Measurements from ENCODE around the gene CRYGC.

Gene CRYGC

GRCh38 chr2:208090420-208090819 is 39.2 kb downstream of the CRYGC start:
- no peak for TF ChIP-seq ARNT (IDR thresholded peaks at IDR 0.05)
- TF ChIP-seq LEF1 (IDR thresholded peaks at IDR 0.05; ENCODE audit: borderline replicate concordance), result no peak
- no peak for TF ChIP-seq FOXK2 (IDR thresholded peaks at IDR 0.05)
- ChIA-PET CTCF (no interaction called here), POLR2A (no interaction called here)
- no peak for DNase-seq (ENCODE audit: extremely low spot score)

DNA sequence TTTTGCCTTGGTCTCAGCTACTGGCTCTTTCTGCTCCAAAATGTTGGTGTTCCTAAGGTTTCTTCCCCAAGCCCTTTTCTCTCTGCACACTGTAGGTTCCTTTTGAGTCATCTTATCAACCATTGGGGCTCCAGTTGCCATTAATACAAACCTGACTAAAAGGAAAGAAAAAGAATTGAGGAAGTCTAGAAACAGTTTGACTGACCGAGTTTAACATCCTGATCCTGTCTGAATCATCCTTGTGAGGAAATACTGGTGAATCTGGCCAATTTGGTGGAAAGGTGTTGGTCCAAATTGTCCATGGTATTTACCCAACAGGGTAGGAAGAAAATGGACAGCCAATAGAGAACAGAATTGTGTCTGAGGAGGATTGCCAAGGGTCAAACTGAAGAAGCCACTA is 43.6 kb downstream of the CRYGC start:
- DNase-seq (ENCODE audit: extremely low spot score), result no peak
- ChIA-PET CTCF (interaction anchor here (0.5 kb wide), 1 partner anchor 90 kb away, joined by 3 read pairs; no protein-coding TSS in a partner anchor), POLR2A (no interaction called here)
- TF ChIP-seq CTBP1 (IDR thresholded peaks at IDR 0.05; ENCODE audit: borderline replicate concordance) (no peak), FOXK2 (IDR thresholded peaks at IDR 0.05) (no peak), PKNOX1 (IDR thresholded peaks at IDR 0.05) (no peak), BHLHE40 (IDR thresholded peaks at IDR 0.05; ENCODE audit: borderline replicate concordance) (no peak)

- CTCF ChIA-PET, result interaction anchor here (0.7 kb wide), 1 partner anchor 9 kb away, joined by 3 read pairs; no protein-coding TSS in a partner anchor
- DNase-seq (ENCODE audit: extremely low spot score), result no peak
- POLR2A ChIA-PET, result no interaction called here
- TF ChIP-seq SUZ12 (IDR thresholded peaks at IDR 0.05) (no peak), TARDBP (IDR thresholded peaks at IDR 0.05) (no peak), HDGF (IDR thresholded peaks at IDR 0.05; ENCODE audit: borderline replicate concordance) (no peak), CTBP1 (IDR thresholded peaks at IDR 0.05; ENCODE audit: borderline replicate concordance) (no peak), PKNOX1 (IDR thresholded peaks at IDR 0.05) (no peak), BHLHE40 (IDR thresholded peaks at IDR 0.05; ENCODE audit: borderline replicate concordance) (no peak), FOXM1 (IDR thresholded peaks at IDR 0.05; ENCODE audit: borderline replicate concordance) (no peak), L3MBTL2 (conservative IDR thresholded peaks at IDR 0.05) (no peak), FOXA1 (IDR thresholded peaks at IDR 0.05) (no peak), ZNF384 (IDR thresholded peaks at IDR 0.05) (no peak), LEF1 (IDR thresholded peaks at IDR 0.05; ENCODE audit: borderline replicate concordance) (no peak)
Measured at GRCh38 chr2:208083807-208084206, 45.8 kb downstream of the CRYGC start.

All from HEK293T (cell line).